HG02852 (cell line): ENCODE data around the gene CD300LG.
"Not testable (repeated sequence)": the region's sequence is repeated elsewhere in the genome, so short reads cannot be mapped to it uniquely, and the experiment has no call there.

Source experiments
- ATAC-seq: cut with Tn5 transposase; IDR thresholded peaks from one replicate; pipeline ENCODE4 v1.9.1; 2021; ENCODE audit warnings: mild to moderate bottlenecking, moderate library complexity; ENCODE audit not compliant: unreplicated experiment

Gene CD300LG

GRCh38 chr17:43852571-43852970 is 5.6 kb downstream of the CD300LG start:
- no peak for ATAC-seq

GRCh38 chr17:43853546-43853945 is 6.6 kb downstream of the CD300LG start:
- ATAC-seq: no peak

- no peak for ATAC-seq
Measured at GRCh38 chr17:43854498-43854897, 7.5 kb downstream of the CD300LG start.

GRCh38 chr17:43855061-43855460 is 8.1 kb downstream of the CD300LG start:
- no peak for ATAC-seq

- ATAC-seq: no peak
Measured at GRCh38 chr17:43856141-43856540, 9.2 kb downstream of the CD300LG start.

GRCh38 chr17:43857141-43857540 is 10.2 kb downstream of the CD300LG start:
- no peak for ATAC-seq

- ATAC-seq: no peak
Measured at GRCh38 chr17:43857957-43858600, 11.1 kb downstream of the CD300LG start.

- no peak for ATAC-seq
Measured at GRCh38 chr17:43860077-43860725, 13.2 kb downstream of the CD300LG start.

- no peak for ATAC-seq
Measured at GRCh38 chr17:43860927-43861622, 14.1 kb downstream of the CD300LG start.

- ATAC-seq: no peak
Measured at GRCh38 chr17:43861960-43862359, 15.0 kb downstream of the CD300LG start.

- ATAC-seq: no peak
Measured at GRCh38 chr17:43864161-43864984, 17.4 kb downstream of the CD300LG start.

GRCh38 chr17:43868226-43868994 is 21.4 kb downstream of the CD300LG start:
- ATAC-seq: no peak

GRCh38 chr17:43869031-43869430 is 22.1 kb downstream of the CD300LG start:
- not testable (repeated sequence) for ATAC-seq

GRCh38 chr17:43871946-43872690 is 25.1 kb downstream of the CD300LG start:
- no peak for ATAC-seq

- no peak for ATAC-seq
Measured at GRCh38 chr17:43873091-43873490, 26.1 kb downstream of the CD300LG start.

- ATAC-seq: no peak
Measured at GRCh38 chr17:43873815-43874214, 26.8 kb downstream of the CD300LG start.

GRCh38 chr17:43874293-43874692 is 27.3 kb downstream of the CD300LG start:
- no peak for ATAC-seq

GRCh38 chr17:43875476-43876147 is 28.6 kb downstream of the CD300LG start:
- no peak for ATAC-seq

- ATAC-seq: no peak
Measured at GRCh38 chr17:43877031-43877430, 30.1 kb downstream of the CD300LG start.
